ENCODE measurements around the gene C19orf12. TPM values are rescaled to one million over a fixed set of nuclear protein-coding genes. Genes with fewer than 3 reads are reported as not detected.

Gene C19orf12
- total RNA-seq, 1 donor from 2014 or later: 64.2 TPM

DNA sequence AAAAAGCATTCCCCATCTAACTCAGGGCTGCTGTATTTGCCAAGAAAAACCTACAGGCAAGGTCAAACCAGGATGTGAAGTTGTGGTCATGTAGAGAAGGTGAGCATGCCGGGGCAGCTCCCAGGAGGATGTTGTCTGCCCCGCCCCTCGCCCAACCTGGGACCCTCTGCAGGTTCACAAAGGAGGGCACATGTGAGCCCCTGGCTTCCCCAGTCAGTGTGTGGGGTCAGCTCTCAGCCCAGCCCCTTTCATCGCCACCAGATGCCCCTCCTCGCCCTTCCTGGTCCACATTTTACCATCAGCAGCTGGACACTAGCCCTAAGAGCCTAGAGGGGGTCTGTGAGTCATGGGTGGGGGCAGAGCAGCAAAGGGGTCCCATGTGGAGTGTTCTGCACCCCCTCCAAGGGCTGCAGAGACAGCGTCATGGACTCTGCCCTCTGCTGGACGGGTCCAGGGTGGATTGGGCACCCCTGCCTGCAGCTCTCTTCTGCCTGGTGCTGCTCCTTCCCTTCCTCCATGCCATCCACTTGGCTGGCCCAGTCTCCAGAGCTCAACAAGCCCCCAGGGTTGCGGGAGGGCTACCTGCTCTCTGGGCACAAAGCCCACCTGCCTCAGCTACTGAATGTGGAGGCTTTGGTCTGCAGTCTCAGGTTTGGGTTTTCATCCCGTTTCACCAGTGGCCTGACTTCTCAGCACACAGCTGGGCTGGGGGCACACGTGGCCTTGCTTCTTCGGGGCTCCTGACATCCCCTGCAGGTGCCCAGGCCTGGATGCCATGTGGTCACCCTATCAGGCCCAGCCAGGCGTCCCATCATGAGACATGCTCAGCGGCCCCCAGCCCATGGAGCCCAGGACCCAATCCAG is 46.1 kb downstream of the C19orf12 start:
- intact Hi-C loops (cut with DNase I): loop anchor here (10.0 kb wide), 1 partner anchor 454 kb away; the partner anchor contains the start of gene UQCRFS1
- no peak for DNase-seq (ENCODE audit: missing footprints)
- ATAC-seq: no peak

DNA sequence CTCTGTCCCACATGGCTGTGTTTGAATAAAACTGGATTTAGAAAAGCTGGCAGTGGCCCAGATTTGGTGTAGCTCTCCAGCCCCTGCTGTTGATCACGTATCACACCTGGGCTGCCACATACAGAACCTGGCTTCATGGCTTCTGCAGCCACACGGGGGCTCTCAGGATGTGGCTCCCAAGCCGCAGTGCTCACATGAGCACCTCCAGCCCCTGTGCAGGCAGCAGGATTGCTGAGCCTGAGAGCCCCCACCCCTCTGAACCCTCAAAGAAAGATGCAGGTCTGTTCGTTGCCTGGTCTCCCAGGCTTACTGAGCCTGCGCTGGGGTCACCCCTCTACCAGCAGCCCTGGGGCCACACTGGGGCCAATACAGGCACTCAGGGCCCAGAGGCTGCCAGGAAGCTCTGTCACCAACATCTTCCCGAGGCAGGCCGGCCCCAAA is 47.1 kb downstream of the C19orf12 start:
- DNase-seq (ENCODE audit: missing footprints) (no peak), ATAC-seq (no peak)
- intact Hi-C loops (cut with DNase I): loop anchor here (10.0 kb wide), 1 partner anchor 453 kb away; the partner anchor contains the start of gene UQCRFS1

DNA sequence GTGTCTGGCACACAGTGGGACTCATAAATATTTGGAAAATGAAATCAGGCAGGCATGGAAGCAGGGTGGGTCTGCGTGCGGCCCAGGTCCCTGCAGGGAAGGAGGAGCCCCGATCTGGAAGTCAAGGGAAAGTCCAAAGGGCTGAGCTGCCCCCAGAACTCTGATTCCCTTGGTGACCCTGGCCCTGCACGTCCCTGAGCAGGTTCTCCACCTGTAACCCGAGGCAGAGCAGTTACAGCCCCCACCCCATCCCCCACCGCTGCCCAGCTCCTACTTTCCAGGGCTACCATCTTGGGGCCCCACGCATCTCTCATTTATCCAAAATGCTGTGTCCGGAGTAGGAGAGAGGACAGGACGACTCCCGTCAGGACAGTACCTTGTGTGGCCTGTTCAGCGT is 47.7 kb downstream of the C19orf12 start:
- intact Hi-C loops (cut with DNase I): loop anchor here (10.0 kb wide), 1 partner anchor 453 kb away; the partner anchor contains the start of gene UQCRFS1
- ATAC-seq (no peak), DNase-seq (ENCODE audit: missing footprints) (no peak)

DNA sequence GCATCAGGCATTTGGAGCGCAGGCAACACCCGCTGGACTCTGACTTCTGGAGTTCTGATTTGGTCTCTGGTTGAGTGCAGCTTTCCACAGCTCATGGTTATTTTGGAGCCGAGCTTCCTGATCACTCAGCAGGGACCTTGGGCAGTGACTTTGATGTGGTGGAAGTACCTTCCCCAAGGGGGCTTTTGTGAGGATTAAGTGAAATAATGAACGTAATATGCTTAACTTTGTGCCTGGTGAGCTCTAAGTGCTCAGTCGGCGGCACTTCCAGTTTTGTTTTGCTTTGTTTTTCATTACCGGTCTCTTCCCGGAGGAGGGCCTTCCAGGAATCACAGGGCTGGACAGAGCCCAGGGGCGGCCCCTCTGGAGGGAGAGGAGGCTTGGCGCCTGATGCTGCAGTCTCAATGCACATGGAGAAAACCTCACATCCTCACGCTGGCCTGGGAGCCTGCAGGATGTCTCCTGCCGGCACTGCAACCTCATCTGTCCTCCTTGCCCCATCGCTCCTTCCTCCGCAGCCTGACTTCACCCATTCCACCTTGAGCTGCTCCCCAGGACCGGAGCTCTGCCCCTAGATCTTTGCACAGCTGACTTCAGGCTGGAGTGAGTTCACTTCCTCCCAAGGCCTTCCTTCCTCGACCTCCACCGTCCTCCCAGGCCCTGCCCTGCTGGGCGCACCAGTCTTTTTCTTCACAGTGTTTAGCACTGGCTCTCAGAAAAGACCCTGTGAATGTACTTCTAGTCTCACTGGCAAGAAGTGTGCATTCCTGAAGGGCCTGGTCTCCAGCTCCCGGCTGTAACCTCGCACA is 48.3 kb downstream of the C19orf12 start:
- ATAC-seq (peak; percentile 26), DNase-seq (ENCODE audit: missing footprints) (peak; percentile 84)
- intact Hi-C loops (cut with DNase I): loop anchor here (10.0 kb wide), 1 partner anchor 452 kb away; the partner anchor contains the start of gene UQCRFS1

DNA sequence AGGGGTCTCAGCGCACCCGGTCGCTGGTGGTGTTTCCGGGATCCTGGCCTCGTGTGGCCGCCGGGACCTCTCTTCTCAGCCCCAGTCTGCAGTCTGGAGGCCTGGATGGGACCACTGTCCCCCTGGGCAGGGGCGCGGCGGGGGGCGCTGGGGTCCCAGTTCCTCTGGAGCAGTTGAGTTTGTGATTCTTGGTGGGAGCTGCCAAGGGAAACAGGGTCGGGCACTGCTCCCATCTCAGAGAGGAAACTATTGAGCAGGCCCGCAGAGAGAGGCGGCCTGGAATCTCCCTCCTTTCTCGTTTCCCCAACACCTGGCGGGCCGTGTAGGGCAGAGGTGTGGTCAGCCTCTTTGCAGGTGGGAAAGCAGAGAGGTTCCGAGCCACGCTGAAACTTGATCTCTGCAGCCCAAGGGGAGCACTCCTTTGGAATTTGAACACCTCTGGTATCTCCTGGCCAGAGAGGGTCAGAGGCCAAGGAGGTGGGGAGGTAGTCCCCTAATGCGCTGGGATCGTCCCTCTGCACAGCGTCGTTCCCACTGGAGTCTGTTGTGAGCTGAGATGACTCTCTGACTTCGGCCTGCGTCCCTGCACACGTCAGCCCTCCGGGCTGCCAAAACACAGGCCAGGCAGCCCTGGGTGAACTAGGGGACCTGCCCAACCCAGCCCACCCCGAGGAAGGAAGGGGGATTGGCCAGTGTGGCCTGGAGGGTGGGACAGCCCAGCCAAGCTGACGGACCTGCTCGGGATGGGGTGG is 49.1 kb downstream of the C19orf12 start:
- ATAC-seq (peak; percentile 67), DNase-seq (ENCODE audit: missing footprints) (peak; percentile 81)
- intact Hi-C loops (cut with DNase I): loop anchor here (2.0 to 10.0 kb wide), 4 partner anchors 17 to 451 kb away; partner anchors contain the start of genes C19orf12, POP4 and UQCRFS1

DNA sequence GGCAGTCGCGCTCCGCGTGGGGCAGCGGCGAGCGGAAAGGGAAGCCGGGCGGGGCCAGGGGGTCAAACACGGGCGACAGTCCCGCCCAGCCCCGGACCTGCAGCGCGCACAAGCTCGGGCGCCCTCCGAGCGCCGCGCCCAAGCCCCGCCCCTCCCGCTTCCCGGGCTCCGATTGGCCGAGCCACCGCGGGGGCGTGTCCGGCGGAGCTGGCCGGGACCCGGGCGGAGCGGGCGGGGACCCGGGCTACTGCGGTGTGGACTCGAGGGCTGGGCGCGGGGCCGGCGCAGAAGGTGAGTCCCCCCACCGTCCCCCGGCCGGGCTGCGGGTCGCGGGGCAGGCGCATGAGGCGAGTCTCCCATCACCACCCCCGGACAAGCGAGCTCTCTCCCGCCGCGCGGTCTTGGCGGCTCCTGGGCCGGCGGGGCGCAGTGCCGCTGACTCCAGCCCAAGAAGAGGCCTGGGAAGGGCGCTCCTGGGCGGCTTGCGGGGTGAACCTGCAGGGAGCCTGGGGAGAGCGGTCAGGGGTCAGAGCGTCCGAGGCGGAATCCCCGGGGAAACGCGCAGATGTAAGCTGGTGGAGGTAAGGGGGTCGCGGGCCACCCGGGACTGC is 49.7 kb downstream of the C19orf12 start, which contains the start of gene PLEKHF1:
Gene PLEKHF1 (plus strand): TSS at position 247 of the 611 bp plus-strand sequence. CDS start 8,379 bp downstream, outside the sequence.
- intact Hi-C loops (cut with DNase I): loop anchor here (2.0 to 10.0 kb wide), 4 partner anchors 17 to 451 kb away; partner anchors contain the start of genes C19orf12, POP4 and UQCRFS1
- ATAC-seq (peak; percentile 86), DNase-seq (ENCODE audit: missing footprints) (peak; percentile 94)

DNA sequence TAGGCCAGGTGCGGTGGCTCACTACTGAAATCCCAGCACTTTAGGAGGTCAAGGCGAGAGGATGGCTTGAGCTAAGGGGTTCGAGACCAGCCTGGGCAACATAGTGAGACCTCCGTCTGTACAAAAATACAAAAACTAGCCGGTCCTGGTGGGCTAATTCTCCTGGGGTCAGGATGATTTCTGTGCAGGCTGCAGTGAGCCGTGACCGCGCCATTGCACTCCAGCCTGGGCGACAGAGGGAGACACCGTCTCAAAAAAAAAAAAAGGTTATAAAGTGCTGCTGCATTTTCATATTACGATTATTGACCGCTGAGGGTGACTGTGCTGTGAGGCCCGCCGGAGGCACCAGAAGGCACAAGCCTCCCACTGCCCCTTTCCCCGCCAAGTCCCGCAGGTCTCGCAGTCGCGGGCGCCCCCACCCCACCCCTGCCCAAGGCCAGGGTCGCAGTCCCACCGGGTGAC is 50.3 kb downstream of the C19orf12 start:
- intact Hi-C loops (cut with DNase I): loop anchor here (2.0 to 10.0 kb wide), 4 partner anchors 18 to 450 kb away; partner anchors contain the start of genes C19orf12, POP4 and UQCRFS1
- no peak for ATAC-seq
- no peak for DNase-seq (ENCODE audit: missing footprints)

DNA sequence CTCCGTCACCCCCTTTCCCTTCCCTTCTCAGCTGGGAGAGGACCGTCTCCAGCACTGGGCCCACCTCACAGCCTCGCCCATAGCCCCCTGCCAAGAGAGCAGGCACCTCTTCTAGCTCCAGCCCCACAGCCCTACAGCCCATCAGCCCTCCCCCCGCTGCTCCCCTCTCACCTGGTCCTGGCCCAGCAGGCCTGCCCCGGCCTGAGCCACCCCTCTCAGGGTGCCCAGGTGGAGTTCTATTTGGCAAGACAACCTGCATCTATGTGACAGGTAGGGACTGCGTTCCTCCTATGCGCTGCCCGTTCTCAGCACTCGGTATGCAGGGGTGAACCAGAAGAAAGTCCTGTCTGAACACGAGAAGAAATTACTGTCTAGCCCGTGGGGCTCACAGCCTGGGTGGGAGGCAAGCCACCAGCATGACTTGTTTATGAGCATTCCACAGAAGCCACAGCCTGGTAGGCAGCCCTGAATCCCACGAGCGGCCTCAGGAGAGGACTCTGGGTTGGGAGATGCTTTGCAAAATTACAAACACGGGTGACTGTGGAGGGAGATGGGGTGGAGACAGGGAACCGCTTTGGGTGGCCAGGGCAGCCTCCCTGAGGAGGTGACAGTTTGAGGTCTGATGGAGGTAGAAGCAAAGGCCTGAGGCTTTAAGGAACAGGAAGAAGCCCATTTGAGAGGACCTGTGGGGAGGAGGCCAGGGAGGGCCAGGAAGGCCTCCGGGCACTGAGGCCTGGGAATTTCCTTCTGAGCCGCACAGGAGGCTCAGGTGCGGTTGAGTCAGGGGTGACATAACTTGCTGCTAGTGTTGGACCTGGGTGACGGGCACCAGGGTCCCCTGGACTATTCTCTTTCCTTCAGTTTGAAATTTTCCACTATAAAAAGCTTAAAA is 51.0 kb downstream of the C19orf12 start:
- no peak for ATAC-seq
- intact Hi-C loops (cut with DNase I): loop anchor here (2.0 to 10.0 kb wide), 4 partner anchors 19 to 449 kb away; partner anchors contain the start of genes C19orf12, POP4 and UQCRFS1
- no peak for DNase-seq (ENCODE audit: missing footprints)

DNA sequence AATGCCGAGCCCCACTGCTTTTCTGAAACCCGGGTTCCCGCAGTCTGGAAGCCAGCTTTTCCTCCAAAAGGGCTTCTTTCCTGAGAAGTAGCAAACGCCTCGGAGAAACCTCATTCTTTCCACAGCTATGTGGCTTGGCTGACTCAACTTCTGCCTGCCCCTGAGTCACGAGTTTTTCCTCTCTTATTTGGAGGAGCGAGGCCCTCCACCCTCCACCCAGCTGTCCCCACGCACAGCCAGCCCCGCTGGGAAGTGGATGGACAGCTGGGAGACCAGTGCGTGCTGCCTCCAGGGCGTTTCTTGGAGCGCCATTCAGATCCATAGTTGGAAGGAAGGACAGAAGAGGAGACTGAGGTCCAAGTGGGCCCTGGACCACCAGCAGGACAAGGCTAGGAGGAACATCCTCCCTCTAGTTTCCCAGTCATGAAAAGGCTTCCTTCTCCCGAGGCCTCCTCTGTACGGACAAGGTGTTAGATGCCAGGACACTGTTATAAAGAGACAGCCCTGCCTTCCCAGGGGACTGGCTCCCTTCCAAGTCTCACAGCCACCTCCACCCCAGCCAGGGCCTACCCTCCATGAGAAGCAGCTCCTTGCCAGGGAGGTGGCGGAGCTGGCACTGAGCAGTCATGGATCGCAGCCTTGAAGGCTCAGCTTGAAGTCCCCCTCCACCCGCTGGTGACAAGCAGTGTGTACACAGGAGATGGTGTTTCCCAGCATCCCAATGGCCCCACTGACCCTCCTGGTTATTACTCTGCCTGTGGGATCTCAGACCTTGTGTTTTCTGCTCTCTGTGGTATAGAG is 52.3 kb downstream of the C19orf12 start:
- intact Hi-C loops (cut with DNase I): loop anchor here (10.0 kb wide), 1 partner anchor 448 kb away; the partner anchor contains the start of gene UQCRFS1
- DNase-seq (ENCODE audit: missing footprints): peak; percentile 80
- ATAC-seq: peak; percentile 35

DNA sequence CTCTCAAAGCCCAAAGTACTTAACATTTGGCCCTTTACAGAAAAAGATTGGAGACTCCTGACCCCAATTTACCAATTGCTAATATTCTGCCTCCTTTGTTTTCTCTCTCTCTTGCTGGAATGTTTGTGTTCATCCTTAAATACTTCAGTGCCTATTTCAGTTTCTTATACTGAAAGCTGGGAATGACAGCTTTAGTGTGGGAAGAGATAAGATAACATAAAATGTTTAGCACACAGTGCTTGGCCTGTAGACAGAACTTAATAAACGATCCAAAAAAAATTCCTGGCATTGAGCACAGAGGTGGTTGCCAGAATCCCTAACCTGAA is 52.8 kb downstream of the C19orf12 start:
- DNase-seq (ENCODE audit: missing footprints) (no peak), ATAC-seq (peak; percentile 0)
- intact Hi-C loops (cut with DNase I): loop anchor here (10.0 kb wide), 1 partner anchor 447 kb away; the partner anchor contains the start of gene UQCRFS1

DNA sequence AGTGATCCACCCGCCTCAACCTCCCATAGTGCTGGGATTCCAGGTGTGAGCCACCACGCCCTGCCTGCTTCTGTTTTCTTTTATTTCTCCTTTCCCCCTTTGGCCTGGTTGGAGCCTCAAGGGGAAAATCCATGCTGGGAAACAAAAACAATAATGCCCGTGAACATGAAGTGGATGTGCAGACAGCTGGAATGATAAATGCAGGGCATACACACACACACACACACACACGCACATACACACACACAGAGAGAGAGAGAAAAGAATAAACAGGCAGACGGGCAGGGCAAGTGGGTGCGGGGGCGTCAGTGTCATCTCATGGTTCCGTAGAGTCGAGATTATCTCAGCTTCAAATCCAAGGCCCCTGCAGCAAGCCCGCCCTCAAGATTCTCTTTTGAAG is 54.2 kb downstream of the C19orf12 start:
- no peak for ATAC-seq
- no peak for DNase-seq (ENCODE audit: missing footprints)
- intact Hi-C loops (cut with DNase I): loop anchor here (10.0 kb wide), 1 partner anchor 446 kb away; the partner anchor contains the start of gene UQCRFS1

DNA sequence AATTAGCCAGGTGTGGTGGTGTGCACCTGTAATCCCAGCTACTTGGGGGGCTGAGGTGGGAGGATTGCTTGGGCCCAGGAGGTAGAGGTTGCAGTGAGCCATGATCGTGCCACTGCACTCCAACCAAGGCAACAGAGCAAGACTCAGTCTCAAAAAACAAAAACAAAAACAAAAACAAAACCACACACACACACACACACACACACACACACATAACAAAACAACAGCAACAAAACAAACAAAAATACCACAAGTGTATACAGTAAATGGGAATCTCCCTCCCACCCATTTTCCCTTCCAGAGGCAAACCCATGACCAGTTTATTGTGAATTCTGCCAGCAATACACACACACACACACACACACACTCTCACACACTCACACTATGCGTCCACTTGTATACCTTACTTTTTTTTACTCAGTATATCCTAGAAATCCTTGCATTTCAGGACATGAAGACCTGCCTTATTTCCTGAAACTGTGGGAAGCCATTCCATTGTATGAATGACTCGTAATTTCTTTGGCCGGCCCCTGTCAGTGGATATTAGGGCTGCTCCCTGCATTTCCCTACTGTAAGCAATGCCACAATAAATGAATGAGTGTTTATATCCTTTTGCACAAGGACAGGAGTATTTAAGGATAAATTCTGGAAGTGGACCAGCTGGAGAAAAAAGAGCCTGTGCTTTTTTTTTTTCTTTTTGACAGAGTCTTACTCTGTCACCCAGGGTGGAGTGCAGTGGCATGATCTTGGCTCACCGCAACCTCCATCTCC is 56.7 kb downstream of the C19orf12 start:
- no peak for DNase-seq (ENCODE audit: missing footprints)
- intact Hi-C loops (cut with DNase I): no loop called here
- ATAC-seq: no peak

DNA sequence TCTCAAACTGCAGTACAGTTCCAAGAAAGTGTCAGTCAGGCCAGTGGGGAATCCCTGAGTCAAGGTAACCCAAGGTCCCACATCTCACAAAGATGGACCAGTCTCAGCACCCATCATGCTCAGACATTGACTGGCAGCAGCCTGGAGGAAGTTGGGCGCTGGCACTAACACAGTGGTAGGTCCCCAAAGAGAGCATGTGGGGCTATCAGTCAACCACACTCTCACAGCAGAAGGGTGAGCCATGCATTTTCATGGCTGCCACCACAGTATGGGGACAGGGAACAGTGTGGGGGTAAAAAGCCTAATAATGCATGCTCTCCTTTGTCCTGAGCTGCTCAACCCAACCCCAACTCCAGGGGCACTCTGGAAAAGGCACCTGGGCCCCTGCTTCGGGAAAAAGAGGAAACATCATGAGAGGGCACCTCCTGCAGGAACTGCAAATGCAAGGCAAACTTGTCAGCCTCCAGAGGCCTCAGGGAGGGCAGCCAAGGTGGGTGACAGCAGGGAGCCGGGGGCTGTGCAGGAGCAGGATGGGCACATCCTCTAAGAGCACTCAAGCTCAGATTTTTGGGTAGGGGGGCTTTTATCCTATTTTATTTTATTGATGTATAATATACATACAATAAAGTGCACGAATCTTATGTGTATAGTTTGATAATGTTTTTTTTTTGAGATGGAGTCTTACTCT is 59.3 kb downstream of the C19orf12 start:
- intact Hi-C loops (cut with DNase I): no loop called here
- DNase-seq (ENCODE audit: missing footprints) (no peak), ATAC-seq (no peak)

DNA sequence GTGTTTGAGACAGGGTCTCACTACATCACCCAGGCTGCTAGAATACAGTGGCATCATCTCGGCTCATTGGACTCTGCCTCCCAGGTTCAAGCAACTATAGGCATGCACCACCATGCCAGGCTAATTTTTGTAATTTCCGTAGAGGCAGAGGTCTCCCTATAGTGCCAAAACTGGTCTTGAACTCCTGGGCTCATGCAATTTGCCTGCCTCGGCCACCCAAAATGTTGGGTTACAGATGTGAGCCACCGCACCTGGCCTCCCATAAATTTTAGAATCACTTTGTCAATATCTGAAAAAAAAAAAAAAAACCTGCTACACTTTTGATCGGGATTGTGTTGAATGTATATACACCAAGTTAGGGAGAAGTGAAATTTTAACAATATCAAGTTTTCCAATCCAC is 61.7 kb downstream of the C19orf12 start:
- DNase-seq (ENCODE audit: missing footprints): no peak
- ATAC-seq: no peak
- intact Hi-C loops (cut with DNase I): no loop called here

Measured in Right ventricle myocardium inferior (tissue), 1 donor.